ENCODE results near the gene PCSK7. TPM values are rescaled to one million over a fixed set of nuclear protein-coding genes. Genes with fewer than 3 reads are reported as not detected.
"Not testable (repeated sequence)": the region's sequence is repeated elsewhere in the genome, so short reads cannot be mapped to it uniquely, and the experiment has no call there.

The PCSK7 gene
- polyA plus RNA-seq, 1 donor (not counting 4 experiments of a cell fraction or from before 2014, with no cell fraction given), result 32.9 TPM

- Histone ChIP-seq H4K20me1 (ENCODE audit: control insufficient read depth, extremely low read depth, insufficient read depth, low read length) (no peaks in the 10 kb centered on the region), H3K4me2 (ENCODE audit: control insufficient read depth, extremely low read depth, insufficient read depth, low read depth, low read length) (no peak overlapping the region), H3K27me3 (ENCODE audit: control insufficient read depth, extremely low read depth, insufficient read depth, low read length) (no peaks in the 10 kb centered on the region), H3K9ac (ENCODE audit: control insufficient read depth, extremely low read depth, insufficient read depth, low read length) (no peak overlapping the region), H3K4me1 (ENCODE audit: control insufficient read depth, extremely low read depth, insufficient read depth, low read length) (no peaks in the 10 kb centered on the region), H3K9me1 (ENCODE audit: control insufficient read depth, extremely low read depth, insufficient read depth, low read length) (no peaks in the 10 kb centered on the region), H3K79me2 (ENCODE audit: control insufficient read depth, insufficient read depth, low read length) (no peaks in the 10 kb centered on the region), H3K9me3 (ENCODE audit: control insufficient read depth, low read depth, low read length) (peaks cover 2% of the 10 kb centered on the region), H2AFZ (ENCODE audit: control insufficient read depth, low read length) (no peak overlapping the region), H3K27ac (ENCODE audit: control insufficient read depth, insufficient read depth, low read length) (no peak overlapping the region), H3K36me3 (ENCODE audit: control insufficient read depth in 2 of 2, extremely low read depth in 1 of 2, insufficient read depth in 2 of 2, low read length in 2 of 2) (peaks cover 2 to 6% of the 10 kb centered on the region in 2 experiments), H3K4me3 (ENCODE audit: control insufficient read depth in 2 of 3, extremely low read depth in 1 of 3, insufficient read depth in 2 of 3, low read depth in 1 of 3, low read length in 3 of 3) (no peak overlapping the region)
- FAIRE-seq, result no peak
- dilution Hi-C loops (cut with MboI; ENCODE audit: extremely low pct_ligation_motif_present, low sequenced_read_pairs), result no loop called here
- no peak for DNase-seq (ENCODE audit: low read depth, low spot score)
- TF ChIP-seq CTCF (optimal IDR thresholded peaks at IDR 0.05 in 1 of 3, IDR thresholded peaks at IDR 0.05 in 1 of 3, conservative IDR thresholded peaks at IDR 0.05 in 1 of 3; ENCODE audit: extremely low read depth in 1 of 3, insufficient read depth in 2 of 3, low read length in 3 of 3) (no peak), EZH2 (IDR thresholded peaks at IDR 0.05; ENCODE audit: low read length) (no peak)
Measured at GRCh38 chr11:117269856-117270255, 38.0 kb upstream of the PCSK7 start.

- Histone ChIP-seq H3K36me3 (ENCODE audit: control insufficient read depth in 2 of 2, extremely low read depth in 1 of 2, insufficient read depth in 2 of 2, low read length in 2 of 2) (peaks cover 0 to 2% of the 10 kb centered on the region in 2 experiments), H3K9me3 (ENCODE audit: control insufficient read depth, low read depth, low read length) (no peaks in the 10 kb centered on the region), H3K79me2 (ENCODE audit: control insufficient read depth, insufficient read depth, low read length) (no peaks in the 10 kb centered on the region), H3K4me3 (ENCODE audit: control insufficient read depth in 2 of 3, extremely low read depth in 1 of 3, insufficient read depth in 2 of 3, low read depth in 1 of 3, low read length in 3 of 3) (no peak overlapping the region), H4K20me1 (ENCODE audit: control insufficient read depth, extremely low read depth, insufficient read depth, low read length) (no peaks in the 10 kb centered on the region), H3K9me1 (ENCODE audit: control insufficient read depth, extremely low read depth, insufficient read depth, low read length) (no peaks in the 10 kb centered on the region), H3K4me2 (ENCODE audit: control insufficient read depth, extremely low read depth, insufficient read depth, low read depth, low read length) (no peak overlapping the region), H3K27me3 (ENCODE audit: control insufficient read depth, extremely low read depth, insufficient read depth, low read length) (no peaks in the 10 kb centered on the region), H3K27ac (ENCODE audit: control insufficient read depth, insufficient read depth, low read length) (no peak overlapping the region), H3K4me1 (ENCODE audit: control insufficient read depth, extremely low read depth, insufficient read depth, low read length) (no peaks in the 10 kb centered on the region), H2AFZ (ENCODE audit: control insufficient read depth, low read length) (no peak overlapping the region), H3K9ac (ENCODE audit: control insufficient read depth, extremely low read depth, insufficient read depth, low read length) (no peak overlapping the region)
- TF ChIP-seq EZH2 (IDR thresholded peaks at IDR 0.05; ENCODE audit: low read length), result no peak
- TF ChIP-seq CTCF (optimal IDR thresholded peaks at IDR 0.05 in 1 of 3, IDR thresholded peaks at IDR 0.05 in 1 of 3, conservative IDR thresholded peaks at IDR 0.05 in 1 of 3; ENCODE audit: extremely low read depth in 1 of 3, insufficient read depth in 2 of 3, low read length in 3 of 3), result no peak
- FAIRE-seq, result no peak
- no peak for DNase-seq (ENCODE audit: low read depth, low spot score)
- dilution Hi-C loops (cut with MboI; ENCODE audit: extremely low pct_ligation_motif_present, low sequenced_read_pairs), result no loop called here
Measured at GRCh38 chr11:117265745-117266144, 33.9 kb upstream of the PCSK7 start.

GRCh38 chr11:117264624-117265323 is 32.9 kb upstream of the PCSK7 start:
- H3K36me3 ChIP-seq (ENCODE audit: control insufficient read depth in 2 of 2, extremely low read depth in 1 of 2, insufficient read depth in 2 of 2, low read length in 2 of 2); H3K27ac ChIP-seq (ENCODE audit: control insufficient read depth, insufficient read depth, low read length); H3K79me2 ChIP-seq (ENCODE audit: control insufficient read depth, insufficient read depth, low read length); H3K4me2 ChIP-seq (ENCODE audit: control insufficient read depth, extremely low read depth, insufficient read depth, low read depth, low read length); H4K20me1 ChIP-seq (ENCODE audit: control insufficient read depth, extremely low read depth, insufficient read depth, low read length); dilution Hi-C loops (cut with MboI; ENCODE audit: extremely low pct_ligation_motif_present, low sequenced_read_pairs); H3K4me3 ChIP-seq (ENCODE audit: control insufficient read depth in 2 of 3, extremely low read depth in 1 of 3, insufficient read depth in 2 of 3, low read depth in 1 of 3, low read length in 3 of 3); H3K4me1 ChIP-seq (ENCODE audit: control insufficient read depth, extremely low read depth, insufficient read depth, low read length); H2AFZ ChIP-seq (ENCODE audit: control insufficient read depth, low read length); H3K9me1 ChIP-seq (ENCODE audit: control insufficient read depth, extremely low read depth, insufficient read depth, low read length); H3K9me3 ChIP-seq (ENCODE audit: control insufficient read depth, low read depth, low read length); FAIRE-seq; H3K9ac ChIP-seq (ENCODE audit: control insufficient read depth, extremely low read depth, insufficient read depth, low read length); H3K27me3 ChIP-seq (ENCODE audit: control insufficient read depth, extremely low read depth, insufficient read depth, low read length); DNase-seq (ENCODE audit: low read depth, low spot score): not testable (repeated sequence)

All from keratinocyte (primary cell).